Hippocampal formation (tissue), 2 donors: ENCODE results near the gene MAPK14.
"Not testable (repeated sequence)": the region's sequence is repeated elsewhere in the genome, so short reads cannot be mapped to it uniquely, and the experiment has no call there.

ENCODE experiments used
- DNase-seq, 2 donors: peaks; one replicate each; lab custom pipeline; 2025; lab: John Stamatoyannopoulos, UW

Gene MAPK14

GRCh38 chr6:36027501-36028087 lies at the start of gene MAPK14:
Gene MAPK14 (plus strand): TSS chr6:36027808. CDS start chr6:36028158, 350 bp downstream.
- DNase-seq, result peak; percentile 97 to 100

GRCh38 chr6:35980126-35980525 lies 47.5 kb upstream of the MAPK14 start:
- DNase-seq, result not testable (repeated sequence)

- DNase-seq, result no peak
Observed at GRCh38 chr6:35980991-35981645, 46.5 kb upstream of the MAPK14 start.

GRCh38 chr6:35984701-35985100 lies 42.9 kb upstream of the MAPK14 start:
- DNase-seq, result no peak

- not testable (repeated sequence) for DNase-seq
Observed at GRCh38 chr6:35988047-35988446, 39.6 kb upstream of the MAPK14 start.

- no peak for DNase-seq
Observed at GRCh38 chr6:35993150-35993549, 34.5 kb upstream of the MAPK14 start.

GRCh38 chr6:36000451-36000850 lies 27.2 kb upstream of the MAPK14 start:
- DNase-seq, result no peak

- DNase-seq, result no peak
Observed at GRCh38 chr6:36015666-36016065, 11.9 kb upstream of the MAPK14 start.

- no peak for DNase-seq
Observed at GRCh38 chr6:36018339-36018738, 9.3 kb upstream of the MAPK14 start.

GRCh38 chr6:36019167-36019566 lies 8.4 kb upstream of the MAPK14 start:
- DNase-seq, result no peak

GRCh38 chr6:36020154-36020553 lies 7.5 kb upstream of the MAPK14 start:
- no peak for DNase-seq

GRCh38 chr6:36023996-36024795 lies 3.4 kb upstream of the MAPK14 start, which contains the start of gene SLC26A8:
Gene SLC26A8 (minus strand): TSS chr6:36024641. CDS start chr6:36019707, 4,934 bp downstream.
- no peak for DNase-seq

- no peak for DNase-seq
Observed at GRCh38 chr6:36025260-36025931, 2.2 kb upstream of the MAPK14 start.

GRCh38 chr6:36025932-36026327 lies 1.7 kb upstream of the MAPK14 start:
- no peak for DNase-seq

- DNase-seq, result peak in 1 of 2 donors; percentile 30
Observed at GRCh38 chr6:36028088-36028876, 674 bp downstream of the MAPK14 start.

GRCh38 chr6:36028877-36029324 lies 1.3 kb downstream of the MAPK14 start:
- peak; percentile 21 to 22 for DNase-seq

GRCh38 chr6:36029464-36029863 lies 1.9 kb downstream of the MAPK14 start:
- DNase-seq, result peak in 1 of 2 donors; percentile 7

- DNase-seq, result no peak
Observed at GRCh38 chr6:36032261-36032660, 4.7 kb downstream of the MAPK14 start.

GRCh38 chr6:36033144-36033543 lies 5.5 kb downstream of the MAPK14 start:
- DNase-seq, result not testable (repeated sequence)

- DNase-seq, result no peak
Observed at GRCh38 chr6:36033935-36034334, 6.3 kb downstream of the MAPK14 start.

- DNase-seq, result no peak
Observed at GRCh38 chr6:36034441-36034840, 6.8 kb downstream of the MAPK14 start.
